ENCODE results near the gene SSMEM1. TPM values are rescaled to one million over a fixed set of nuclear protein-coding genes. Genes with fewer than 3 reads are reported as not detected.
"Not testable (repeated sequence)": the region's sequence is repeated elsewhere in the genome, so short reads cannot be mapped to it uniquely, and the experiment has no call there.

SSMEM1 gene
- total and polyA plus RNA-seq, 2 donors (not counting 1 experiment from before 2014, with no cell fraction given): not detected

GRCh38 chr7:130246491-130246890, 38.8 kb downstream of the SSMEM1 start:
- H3K4me1 ChIP-seq (ENCODE audit: control insufficient read depth in 2 of 2, insufficient read depth in 2 of 2, low read length in 2 of 2); H3K4me3 Mint-ChIP-seq; H4K20me1 ChIP-seq (ENCODE audit: control insufficient read depth, insufficient read depth, low read length, poor library complexity, severe bottlenecking); H3K27ac Mint-ChIP-seq; H2AFZ ChIP-seq (ENCODE audit: insufficient read depth, low read depth, low read length, poor library complexity, severe bottlenecking); H3K27me3 Mint-ChIP-seq; H3K9me3 Mint-ChIP-seq (ENCODE audit: insufficient read depth); H3K4me3 ChIP-seq (ENCODE audit: control extremely low read depth in 1 of 5, extremely low read depth in 1 of 5, insufficient read depth in 1 of 5, low read depth in 2 of 5, low read length in 4 of 5); H3K79me2 ChIP-seq (ENCODE audit: control insufficient read depth, insufficient read depth, low read length); ATAC-seq (ENCODE audit: low read depth); H3K4me2 ChIP-seq (replicated peaks; ENCODE audit: low read depth, low read length, poor library complexity, severe bottlenecking); intact Hi-C loops (cut with micrococcal nuclease); H3K9ac ChIP-seq (ENCODE audit: low read length); POLR2A ChIA-PET; H3K27ac ChIP-seq (ENCODE audit: low read length in 2 of 2); H3K36me3 ChIP-seq (replicated peaks in 1 of 2; ENCODE audit: control extremely low read depth in 1 of 2, control insufficient read depth in 1 of 2, extremely low read depth in 1 of 2, insufficient read depth in 2 of 2, low read length in 1 of 2); H3K4me1 Mint-ChIP-seq; H3K27me3 ChIP-seq (replicated peaks in 1 of 4; ENCODE audit: control extremely low read depth in 1 of 4, control insufficient read depth in 3 of 4, insufficient read depth in 4 of 4, low read length in 3 of 4); DNase-seq; CTCF ChIA-PET; H3K9me3 ChIP-seq (ENCODE audit: control extremely low read depth in 1 of 3, control insufficient read depth in 2 of 3, insufficient read depth in 1 of 3, low read length in 2 of 3): not testable (repeated sequence)
- no CpG with 5 or more reads among the region's 1 CpG for WGBS (ENCODE audit: insufficient coverage)

GRCh38 chr7:130248842-130249241, 41.2 kb downstream of the SSMEM1 start:
- CTCF ChIA-PET; H2AFZ ChIP-seq (ENCODE audit: insufficient read depth, low read depth, low read length, poor library complexity, severe bottlenecking); ATAC-seq (ENCODE audit: low read depth): not testable (repeated sequence)

GRCh38 chr7:130249626-130250025, 42.0 kb downstream of the SSMEM1 start:
- H3K27ac Mint-ChIP-seq; ATAC-seq (ENCODE audit: low read depth); H3K36me3 ChIP-seq (replicated peaks in 1 of 2; ENCODE audit: control extremely low read depth in 1 of 2, control insufficient read depth in 1 of 2, extremely low read depth in 1 of 2, insufficient read depth in 2 of 2, low read length in 1 of 2); H3K79me2 ChIP-seq (ENCODE audit: control insufficient read depth, insufficient read depth, low read length); H4K20me1 ChIP-seq (ENCODE audit: control insufficient read depth, insufficient read depth, low read length, poor library complexity, severe bottlenecking); H3K27ac ChIP-seq (ENCODE audit: low read length in 2 of 2); H3K4me1 ChIP-seq (ENCODE audit: control insufficient read depth in 2 of 2, insufficient read depth in 2 of 2, low read length in 2 of 2); CTCF ChIA-PET; intact Hi-C loops (cut with micrococcal nuclease); H2AFZ ChIP-seq (ENCODE audit: insufficient read depth, low read depth, low read length, poor library complexity, severe bottlenecking); H3K4me3 Mint-ChIP-seq; H3K4me2 ChIP-seq (replicated peaks; ENCODE audit: low read depth, low read length, poor library complexity, severe bottlenecking); H3K9ac ChIP-seq (ENCODE audit: low read length); H3K4me3 ChIP-seq (ENCODE audit: control extremely low read depth in 1 of 5, extremely low read depth in 1 of 5, insufficient read depth in 1 of 5, low read depth in 2 of 5, low read length in 4 of 5); H3K27me3 ChIP-seq (replicated peaks in 1 of 4; ENCODE audit: control extremely low read depth in 1 of 4, control insufficient read depth in 3 of 4, insufficient read depth in 4 of 4, low read length in 3 of 4); POLR2A ChIA-PET; H3K4me1 Mint-ChIP-seq; DNase-seq; H3K9me3 Mint-ChIP-seq (ENCODE audit: insufficient read depth): not testable (repeated sequence)
- H3K9me3 ChIP-seq (ENCODE audit: control extremely low read depth in 1 of 3, control insufficient read depth in 2 of 3, insufficient read depth in 1 of 3, low read length in 2 of 3): peaks cover 0 to 16% (median 0%) of the 10 kb centered on the region in 3 donors
- peaks cover 11% of the 10 kb centered on the region for H3K27me3 Mint-ChIP-seq
- WGBS (ENCODE audit: insufficient coverage): no CpG with 5 or more reads among the region's 3 CpGs

More at GRCh38 chr7:130248842-130249241, 41.2 kb downstream of the SSMEM1 start:
- H3K4me2 ChIP-seq (replicated peaks; ENCODE audit: low read depth, low read length, poor library complexity, severe bottlenecking); H4K20me1 ChIP-seq (ENCODE audit: control insufficient read depth, insufficient read depth, low read length, poor library complexity, severe bottlenecking); H3K4me3 ChIP-seq (ENCODE audit: control extremely low read depth in 1 of 5, extremely low read depth in 1 of 5, insufficient read depth in 1 of 5, low read depth in 2 of 5, low read length in 4 of 5); H3K27me3 ChIP-seq (replicated peaks in 1 of 4; ENCODE audit: control extremely low read depth in 1 of 4, control insufficient read depth in 3 of 4, insufficient read depth in 4 of 4, low read length in 3 of 4); H3K27ac Mint-ChIP-seq; intact Hi-C loops (cut with micrococcal nuclease); H3K36me3 ChIP-seq (replicated peaks in 1 of 2; ENCODE audit: control extremely low read depth in 1 of 2, control insufficient read depth in 1 of 2, extremely low read depth in 1 of 2, insufficient read depth in 2 of 2, low read length in 1 of 2); H3K4me3 Mint-ChIP-seq; POLR2A ChIA-PET; H3K79me2 ChIP-seq (ENCODE audit: control insufficient read depth, insufficient read depth, low read length); H3K4me1 ChIP-seq (ENCODE audit: control insufficient read depth in 2 of 2, insufficient read depth in 2 of 2, low read length in 2 of 2); H3K9me3 ChIP-seq (ENCODE audit: control extremely low read depth in 1 of 3, control insufficient read depth in 2 of 3, insufficient read depth in 1 of 3, low read length in 2 of 3); H3K9me3 Mint-ChIP-seq (ENCODE audit: insufficient read depth); H3K4me1 Mint-ChIP-seq; H3K27ac ChIP-seq (ENCODE audit: low read length in 2 of 2); DNase-seq; H3K9ac ChIP-seq (ENCODE audit: low read length): not testable (repeated sequence)
- peaks cover 12% of the 10 kb centered on the region for H3K27me3 Mint-ChIP-seq
- 100% methylated on average over 2 of the region's 5 CpGs for WGBS (ENCODE audit: insufficient coverage)

Data from B cell (primary cell).